Hematopoietic multipotent progenitor cell treated with erythropoietin and hydrocortisone succinate and interleukin-3 and kit ligand, for 15 days (in vitro differentiated cells): ENCODE data around the gene ECT2L.
A peak's percentile ranks its signal among the peaks of the same experiment; 100 is the strongest.

ENCODE experiments used
- DNase-seq: peaks from one replicate; pipeline ENCODE4 v3.0.0-alpha.2; 2015; ENCODE audit warnings: low spot score

Gene ECT2L

GRCh38 chr6:138795809-138796603 is at the start of gene ECT2L:
TSS of gene ECT2L (plus strand) at chr6:138796087. CDS start at chr6:138813275, 17,188 bp downstream.
- no peak for DNase-seq

GRCh38 chr6:138752017-138752416 is 43.9 kb upstream of the ECT2L start:
- no peak for DNase-seq

- no peak for DNase-seq
These were observed 38.8 kb upstream of the ECT2L start for GRCh38 chr6:138757136-138757535.

GRCh38 chr6:138765896-138766655 is 29.8 kb upstream of the ECT2L start:
- peak; percentile 28 for DNase-seq

GRCh38 chr6:138769102-138769676 is 26.7 kb upstream of the ECT2L start:
- DNase-seq: no peak

- DNase-seq: no peak
These were observed 23.2 kb upstream of the ECT2L start for GRCh38 chr6:138772596-138773176.

- DNase-seq: peak; percentile 98
These were observed 22.5 kb upstream of the ECT2L start, which contains the start of gene CCDC28A for GRCh38 chr6:138773177-138774091. TSS of gene CCDC28A (plus strand) at chr6:138773769. CDS start at chr6:138776121, 2,352 bp downstream.

- DNase-seq: no peak
These were observed 21.5 kb upstream of the ECT2L start for GRCh38 chr6:138774370-138774769.

- DNase-seq: no peak
These were observed 19.2 kb upstream of the ECT2L start for GRCh38 chr6:138776659-138777058.

- no peak for DNase-seq
These were observed 17.6 kb upstream of the ECT2L start for GRCh38 chr6:138778331-138778730.

- no peak for DNase-seq
These were observed 13.6 kb upstream of the ECT2L start for GRCh38 chr6:138782243-138782642.

GRCh38 chr6:138785079-138785478 is 10.8 kb upstream of the ECT2L start:
- DNase-seq: no peak

GRCh38 chr6:138785980-138786379 is 9.9 kb upstream of the ECT2L start:
- DNase-seq: no peak

- no peak for DNase-seq
These were observed 8.7 kb upstream of the ECT2L start for GRCh38 chr6:138787138-138787537.

GRCh38 chr6:138796771-138797170 is 884 bp downstream of the ECT2L start:
- DNase-seq: no peak

GRCh38 chr6:138797806-138798446 is 2.0 kb downstream of the ECT2L start:
- DNase-seq: no peak

GRCh38 chr6:138800377-138801150 is 4.7 kb downstream of the ECT2L start:
- no peak for DNase-seq

- no peak for DNase-seq
These were observed 7.4 kb downstream of the ECT2L start for GRCh38 chr6:138803331-138803730.

- DNase-seq: no peak
These were observed 8.0 kb downstream of the ECT2L start for GRCh38 chr6:138803861-138804260.
